Measurements from ENCODE around the gene HNRNPUL1.

HNRNPUL1 gene

DNA sequence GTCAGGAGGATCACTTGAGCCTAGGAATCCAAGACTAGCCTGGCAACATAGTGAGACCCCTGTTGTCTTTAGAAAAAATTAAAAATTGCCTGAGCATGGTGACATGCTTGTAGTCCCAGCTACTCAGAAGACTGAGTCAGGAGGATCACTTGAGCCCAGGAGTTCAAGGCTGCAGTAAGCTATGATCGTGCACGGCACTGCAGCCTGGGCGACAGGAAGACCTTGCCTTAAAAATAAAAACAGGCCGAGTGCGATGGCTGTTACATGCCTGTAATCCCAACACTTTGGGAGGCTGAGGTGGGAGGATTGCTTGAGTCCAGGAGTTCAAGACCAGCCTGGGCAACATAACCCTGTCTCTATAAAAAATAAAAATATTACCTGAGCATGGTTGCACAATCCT, 5.4 kb downstream of the HNRNPUL1 start:
- no peaks in the 10 kb centered on the region for H3K9me3 ChIP-seq (ENCODE audit: insufficient read depth, low read depth, low read length)
- H3K4me1 ChIP-seq (ENCODE audit: insufficient read depth, low read length, poor library complexity, severe bottlenecking) = peaks cover 22% of the 10 kb centered on the region
- H3K27me3 ChIP-seq (ENCODE audit: insufficient read depth, low read length, poor library complexity, severe bottlenecking) = peaks cover 7% of the 10 kb centered on the region
- no peaks in the 10 kb centered on the region for H3K9me2 ChIP-seq (replicated peaks; ENCODE audit: low read depth, low read length)
- H3K79me2 ChIP-seq (ENCODE audit: insufficient read depth, low read length) = peaks cover 92% of the 10 kb centered on the region
- no peak overlapping the region for H3K4me3 ChIP-seq (ENCODE audit: low read length, poor library complexity, severe bottlenecking)
- H3K4me2 ChIP-seq (ENCODE audit: low read depth, low read length, poor library complexity, severe bottlenecking) = peak overlapping the region; percentile 97
- peaks cover 83% of the 10 kb centered on the region for H4K20me1 ChIP-seq (ENCODE audit: insufficient read depth, low read length, poor library complexity, severe bottlenecking)
- H3K9ac ChIP-seq (ENCODE audit: low read depth, low read length, poor library complexity, severe bottlenecking) = no peak overlapping the region
- H3K36me3 ChIP-seq (ENCODE audit: insufficient read depth, low read length) = peaks cover 68% of the 10 kb centered on the region
- H2AFZ ChIP-seq (ENCODE audit: low read length) = no peak overlapping the region
- no peaks in the 10 kb centered on the region for H3F3A ChIP-seq (ENCODE audit: low read depth)
- TF ChIP-seq, protein P1, sequence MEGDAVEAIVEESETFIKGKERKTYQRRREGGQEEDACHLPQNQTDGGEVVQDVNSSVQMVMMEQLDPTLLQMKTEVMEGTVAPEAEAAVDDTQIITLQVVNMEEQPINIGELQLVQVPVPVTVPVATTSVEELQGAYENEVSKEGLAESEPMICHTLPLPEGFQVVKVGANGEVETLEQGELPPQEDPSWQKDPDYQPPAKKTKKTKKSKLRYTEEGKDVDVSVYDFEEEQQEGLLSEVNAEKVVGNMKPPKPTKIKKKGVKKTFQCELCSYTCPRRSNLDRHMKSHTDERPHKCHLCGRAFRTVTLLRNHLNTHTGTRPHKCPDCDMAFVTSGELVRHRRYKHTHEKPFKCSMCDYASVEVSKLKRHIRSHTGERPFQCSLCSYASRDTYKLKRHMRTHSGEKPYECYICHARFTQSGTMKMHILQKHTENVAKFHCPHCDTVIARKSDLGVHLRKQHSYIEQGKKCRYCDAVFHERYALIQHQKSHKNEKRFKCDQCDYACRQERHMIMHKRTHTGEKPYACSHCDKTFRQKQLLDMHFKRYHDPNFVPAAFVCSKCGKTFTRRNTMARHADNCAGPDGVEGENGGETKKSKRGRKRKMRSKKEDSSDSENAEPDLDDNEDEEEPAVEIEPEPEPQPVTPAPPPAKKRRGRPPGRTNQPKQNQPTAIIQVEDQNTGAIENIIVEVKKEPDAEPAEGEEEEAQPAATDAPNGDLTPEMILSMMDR (conservative IDR thresholded peaks at IDR 0.05; ENCODE audit: low read length) = no peak
- no peak for TF ChIP-seq EZH2phosphoT487 (IDR thresholded peaks at IDR 0.05; ENCODE audit: borderline replicate concordance)

DNA sequence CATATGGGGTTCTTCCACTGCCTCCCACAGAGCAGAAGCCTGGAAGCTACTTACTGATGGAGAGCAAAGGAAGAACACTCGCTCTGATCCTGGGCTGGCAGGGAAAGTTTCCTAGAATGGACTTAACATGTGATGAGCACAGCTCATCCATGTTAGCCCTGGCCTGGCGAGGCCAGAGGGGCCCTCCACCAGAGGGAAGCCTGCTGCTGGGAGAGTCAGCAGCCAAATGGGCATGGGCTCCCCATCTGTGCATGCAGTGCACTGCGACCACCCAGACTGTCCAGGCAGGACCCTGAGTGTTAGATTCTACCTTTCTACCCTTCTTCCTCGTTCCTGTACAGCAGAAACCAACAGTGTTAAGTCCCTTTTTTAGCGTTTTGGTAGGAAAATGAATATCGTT, 8.9 kb downstream of the HNRNPUL1 start:
- Histone ChIP-seq H3K9ac (ENCODE audit: low read depth, low read length, poor library complexity, severe bottlenecking) (no peak overlapping the region), H3K4me1 (ENCODE audit: insufficient read depth, low read length, poor library complexity, severe bottlenecking) (peaks cover under 1% of the 10 kb centered on the region)

GRCh38 chr19:41274802-41275201, 10.6 kb downstream of the HNRNPUL1 start:
- TF ChIP-seq, protein P1 (conservative IDR thresholded peaks at IDR 0.05; ENCODE audit: low read length) = no peak
- TF ChIP-seq EZH2phosphoT487 (IDR thresholded peaks at IDR 0.05; ENCODE audit: borderline replicate concordance) = no peak
- H2AFZ ChIP-seq (ENCODE audit: low read length) = no peak overlapping the region
- no peak overlapping the region for H3K9ac ChIP-seq (ENCODE audit: low read depth, low read length, poor library complexity, severe bottlenecking)
- no peaks in the 10 kb centered on the region for H3F3A ChIP-seq (ENCODE audit: low read depth)
- H3K4me2 ChIP-seq (ENCODE audit: low read depth, low read length, poor library complexity, severe bottlenecking) = no peak overlapping the region
- H3K79me2 ChIP-seq (ENCODE audit: insufficient read depth, low read length) = peaks cover 43% of the 10 kb centered on the region
- no peaks in the 10 kb centered on the region for H3K9me3 ChIP-seq (ENCODE audit: insufficient read depth, low read depth, low read length)
- no peak overlapping the region for H3K4me3 ChIP-seq (ENCODE audit: low read length, poor library complexity, severe bottlenecking)
- no peaks in the 10 kb centered on the region for H3K27me3 ChIP-seq (ENCODE audit: insufficient read depth, low read length, poor library complexity, severe bottlenecking)
- peaks cover 51% of the 10 kb centered on the region for H4K20me1 ChIP-seq (ENCODE audit: insufficient read depth, low read length, poor library complexity, severe bottlenecking)
- no peaks in the 10 kb centered on the region for H3K4me1 ChIP-seq (ENCODE audit: insufficient read depth, low read length, poor library complexity, severe bottlenecking)
- no peaks in the 10 kb centered on the region for H3K9me2 ChIP-seq (replicated peaks; ENCODE audit: low read depth, low read length)
- peaks cover 94% of the 10 kb centered on the region for H3K36me3 ChIP-seq (ENCODE audit: insufficient read depth, low read length)

More for the DNA sequence above, 8.9 kb downstream of the HNRNPUL1 start:
- H2AFZ ChIP-seq (ENCODE audit: low read length) = no peak overlapping the region
- no peak for TF ChIP-seq EZH2phosphoT487 (IDR thresholded peaks at IDR 0.05; ENCODE audit: borderline replicate concordance)
- TF ChIP-seq, protein P1 (conservative IDR thresholded peaks at IDR 0.05; ENCODE audit: low read length) = no peak
- H3K36me3 ChIP-seq (ENCODE audit: insufficient read depth, low read length) = peaks cover 95% of the 10 kb centered on the region
- no peak overlapping the region for H3K4me2 ChIP-seq (ENCODE audit: low read depth, low read length, poor library complexity, severe bottlenecking)
- no peaks in the 10 kb centered on the region for H3F3A ChIP-seq (ENCODE audit: low read depth)
- H3K9me3 ChIP-seq (ENCODE audit: insufficient read depth, low read depth, low read length) = no peaks in the 10 kb centered on the region
- H3K4me3 ChIP-seq (ENCODE audit: low read length, poor library complexity, severe bottlenecking) = no peak overlapping the region
- no peaks in the 10 kb centered on the region for H3K9me2 ChIP-seq (replicated peaks; ENCODE audit: low read depth, low read length)
- H3K27me3 ChIP-seq (ENCODE audit: insufficient read depth, low read length, poor library complexity, severe bottlenecking) = no peaks in the 10 kb centered on the region
- H3K79me2 ChIP-seq (ENCODE audit: insufficient read depth, low read length) = peaks cover 57% of the 10 kb centered on the region
- peaks cover 52% of the 10 kb centered on the region for H4K20me1 ChIP-seq (ENCODE audit: insufficient read depth, low read length, poor library complexity, severe bottlenecking)

Data from Loucy (cell line).